ENCODE results near the gene ELP5.

The ELP5 gene

GRCh38 chr17:7252176-7253043, at the start of gene ELP5:
TSS of gene ELP5 (plus strand) at chr17:7252215. CDS start at chr17:7252551, 336 bp downstream.
- DNase-seq (ENCODE audit: low read depth in 3 of 3), result peak; percentile 85 to 89 (median 86)

GRCh38 chr17:7203391-7203790, 48.6 kb upstream of the ELP5 start:
- DNase-seq (ENCODE audit: low read depth in 3 of 3), result no peak

GRCh38 chr17:7204336-7204735, 47.7 kb upstream of the ELP5 start:
- DNase-seq (ENCODE audit: low read depth in 3 of 3), result no peak

- DNase-seq (ENCODE audit: low read depth in 3 of 3), result peak; percentile 72 to 88 (median 82)
Measured at GRCh38 chr17:7204828-7205461, 47.1 kb upstream of the ELP5 start.

GRCh38 chr17:7205561-7205960, 46.5 kb upstream of the ELP5 start:
- no peak for DNase-seq (ENCODE audit: low read depth in 3 of 3)

- no peak for DNase-seq (ENCODE audit: low read depth in 3 of 3)
Measured at GRCh38 chr17:7207120-7208001, 44.7 kb upstream of the ELP5 start.

GRCh38 chr17:7208027-7208571, 43.9 kb upstream of the ELP5 start:
- DNase-seq (ENCODE audit: low read depth in 3 of 3), result no peak

GRCh38 chr17:7208754-7209460, 43.1 kb upstream of the ELP5 start:
- no peak for DNase-seq (ENCODE audit: low read depth in 3 of 3)

- no peak for DNase-seq (ENCODE audit: low read depth in 3 of 3)
Measured at GRCh38 chr17:7211491-7212273, 40.3 kb upstream of the ELP5 start.

- no peak for DNase-seq (ENCODE audit: low read depth in 3 of 3)
Measured at GRCh38 chr17:7213895-7214299, 38.1 kb upstream of the ELP5 start.

- DNase-seq (ENCODE audit: low read depth in 3 of 3), result peak; percentile 99 to 100 (median 100)
Measured at GRCh38 chr17:7214300-7215135, 37.5 kb upstream of the ELP5 start.

- DNase-seq (ENCODE audit: low read depth in 3 of 3), result no peak
Measured at GRCh38 chr17:7215136-7215638, 36.8 kb upstream of the ELP5 start.

GRCh38 chr17:7215652-7216180, 36.3 kb upstream of the ELP5 start:
- DNase-seq (ENCODE audit: low read depth in 3 of 3), result no peak

GRCh38 chr17:7216242-7217112, 35.5 kb upstream of the ELP5 start:
- DNase-seq (ENCODE audit: low read depth in 3 of 3), result no peak

- DNase-seq (ENCODE audit: low read depth in 3 of 3), result no peak
Measured at GRCh38 chr17:7217113-7217987, 34.7 kb upstream of the ELP5 start.

- DNase-seq (ENCODE audit: low read depth in 3 of 3), result no peak
Measured at GRCh38 chr17:7218166-7218565, 33.8 kb upstream of the ELP5 start.

- DNase-seq (ENCODE audit: low read depth in 3 of 3), result no peak
Measured at GRCh38 chr17:7218758-7219157, 33.3 kb upstream of the ELP5 start.

All from stimulated activated CD4-positive, alpha-beta T cell treated with anti-CD3 and anti-CD28 coated beads, TNF-alpha, amount 100 ng/mL, for 48 hours (primary cell).